Measurements from ENCODE around the gene TMED7.
"Not testable (repeated sequence)": the region's sequence is repeated elsewhere in the genome, so short reads cannot be mapped to it uniquely, and the experiment has no call there.

TMED7 gene

GRCh38 chr5:115625579-115626444 lies at the start of gene TMED7:
TSS of gene TMED7 (minus strand) at chr5:115626036. CDS start at chr5:115625792, 244 bp downstream.
- peak; percentile 98 for DNase-seq (ENCODE audit: low read depth)

DNA sequence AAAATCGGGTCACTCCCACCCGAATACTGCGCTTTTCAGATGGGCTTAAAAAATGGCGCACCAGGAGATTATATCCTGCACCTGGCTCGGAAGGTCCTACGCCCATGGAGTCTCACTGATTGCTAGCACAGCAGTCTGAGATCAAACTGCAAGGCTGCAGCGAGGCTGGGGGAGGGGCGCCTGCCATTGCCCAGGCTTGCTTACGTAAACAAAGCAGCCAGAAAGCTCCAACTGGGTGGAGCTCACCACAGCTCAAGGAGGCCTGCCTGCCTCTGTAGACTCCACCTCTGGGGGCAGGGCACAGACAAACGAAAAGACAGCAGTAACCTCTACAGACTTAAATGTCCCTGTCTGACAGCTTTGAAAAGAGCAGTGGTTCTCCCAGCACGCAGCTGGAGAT lies 48.9 kb upstream of the TMED7 start:
- DNase-seq (ENCODE audit: low read depth): not testable (repeated sequence)

- no peak for DNase-seq (ENCODE audit: low read depth)
These were observed 47.8 kb upstream of the TMED7 start for GRCh38 chr5:115673596-115673995.

GRCh38 chr5:115671939-115672338 lies 46.1 kb upstream of the TMED7 start:
- peak; percentile 16 for DNase-seq (ENCODE audit: low read depth)

DNA sequence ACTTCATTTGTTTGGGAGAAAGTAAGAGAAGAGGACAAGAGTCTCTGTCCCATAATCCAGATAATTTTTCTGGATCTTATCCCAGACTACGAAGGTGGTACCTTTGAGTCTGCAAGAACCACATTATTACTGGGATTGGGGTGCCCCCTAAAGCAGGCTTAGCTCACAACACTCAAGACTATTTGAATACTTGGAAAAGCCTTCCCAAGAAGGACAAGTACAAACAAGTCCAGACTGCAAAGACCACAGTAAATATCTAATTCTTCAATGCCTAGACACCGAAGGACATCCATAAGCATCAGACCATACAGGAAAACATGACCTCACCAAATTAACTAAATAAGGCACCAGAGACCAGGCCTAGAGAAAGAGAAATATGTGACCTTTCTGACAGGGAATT lies 40.2 kb upstream of the TMED7 start:
- no peak for DNase-seq (ENCODE audit: low read depth)

DNA sequence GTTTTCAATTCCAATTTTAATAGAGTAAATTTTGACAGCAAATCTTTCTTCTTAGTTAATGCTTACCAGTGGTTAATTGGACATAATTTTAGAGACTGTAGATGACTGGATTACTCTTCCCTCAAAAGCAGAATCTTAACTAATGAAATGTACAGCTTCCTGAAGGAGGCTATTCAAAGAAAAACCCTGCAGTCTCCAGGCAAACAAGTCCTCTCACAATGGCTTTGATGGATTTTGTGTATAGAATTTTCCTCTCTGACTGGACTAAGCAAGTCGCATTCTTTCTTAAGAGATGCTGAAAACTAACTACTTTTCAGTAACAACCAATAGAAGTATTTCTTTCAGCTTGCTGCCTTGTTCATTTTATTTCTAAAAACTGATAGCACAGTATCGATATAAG lies 35.7 kb upstream of the TMED7 start:
- no peak for DNase-seq (ENCODE audit: low read depth)

- DNase-seq (ENCODE audit: low read depth): peak; percentile 4
These were observed 35.3 kb upstream of the TMED7 start for GRCh38 chr5:115661101-115661500.

DNA sequence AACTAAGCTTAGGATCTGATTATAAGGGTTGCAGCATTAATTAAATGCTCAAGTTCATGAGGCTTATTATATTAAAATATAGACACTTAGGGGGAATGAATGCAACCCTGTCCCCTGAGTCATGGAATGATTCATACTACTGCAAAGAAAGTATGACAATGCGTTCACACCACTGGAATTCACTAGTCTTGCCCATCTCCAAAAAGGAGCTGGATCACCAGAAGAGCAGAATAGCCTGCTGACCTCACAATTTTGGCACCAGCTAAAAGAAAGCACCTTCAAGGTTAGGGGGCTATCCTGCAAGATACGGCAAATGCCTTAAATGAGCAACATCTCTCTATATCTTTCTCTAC lies 32.0 kb upstream of the TMED7 start:
- peak; percentile 83 for DNase-seq (ENCODE audit: low read depth)

DNA sequence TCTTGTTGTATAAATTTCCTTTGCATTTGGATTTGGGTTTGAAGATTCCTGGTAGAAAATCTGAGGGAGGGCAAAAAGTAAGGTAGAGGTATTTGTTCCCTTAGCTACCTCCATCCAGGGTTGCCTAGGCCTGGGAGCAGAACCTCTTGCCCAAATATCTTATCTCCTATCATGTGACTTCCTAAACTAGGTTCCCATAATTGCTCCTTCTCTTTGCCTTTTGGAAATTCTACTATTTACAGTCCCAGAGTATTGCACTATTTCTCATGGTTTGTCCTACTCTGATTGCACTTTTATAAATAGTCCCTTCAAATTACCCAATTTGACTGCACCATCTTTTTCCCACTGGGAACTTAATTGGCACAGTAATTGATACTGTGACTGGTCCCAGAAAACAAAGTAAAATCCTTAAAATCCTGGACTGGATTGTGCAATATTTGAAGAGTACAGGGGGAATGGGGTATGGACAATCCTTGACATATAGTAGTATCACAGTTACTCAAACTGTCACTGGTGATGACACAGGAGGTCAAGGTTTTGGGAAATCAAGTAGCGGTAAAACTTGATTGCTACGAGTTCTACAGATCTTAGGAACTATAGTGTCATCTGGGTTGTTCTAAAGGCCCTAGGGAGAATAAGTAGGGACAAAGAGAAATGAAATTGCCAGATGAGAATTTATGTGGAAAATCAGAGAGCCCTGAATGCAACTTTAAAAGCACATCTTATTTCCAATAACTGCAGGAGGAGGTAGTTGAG lies 31.5 kb upstream of the TMED7 start:
- peak; percentile 2 for DNase-seq (ENCODE audit: low read depth)

DNA sequence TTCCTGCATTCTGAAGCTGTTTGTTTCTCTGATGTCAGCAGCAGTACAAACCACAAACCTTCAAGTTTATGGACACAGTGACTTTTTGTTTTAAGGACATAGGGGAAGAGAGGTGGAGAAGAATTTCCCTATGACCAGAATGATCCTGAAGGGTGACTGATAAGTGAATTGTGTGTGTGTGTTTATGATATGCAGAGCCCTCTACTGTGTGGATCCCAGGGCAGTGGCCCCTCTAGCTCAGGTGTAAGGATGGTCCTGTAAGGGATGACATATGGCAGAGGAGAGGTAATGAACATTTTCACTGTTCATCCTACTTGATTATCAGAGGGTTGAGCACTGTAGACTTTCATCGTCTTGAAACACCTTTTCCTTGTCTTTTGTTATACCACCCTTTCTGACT lies 30.6 kb upstream of the TMED7 start:
- no peak for DNase-seq (ENCODE audit: low read depth)

GRCh38 chr5:115655994-115656393 lies 30.2 kb upstream of the TMED7 start:
- no peak for DNase-seq (ENCODE audit: low read depth)

DNA sequence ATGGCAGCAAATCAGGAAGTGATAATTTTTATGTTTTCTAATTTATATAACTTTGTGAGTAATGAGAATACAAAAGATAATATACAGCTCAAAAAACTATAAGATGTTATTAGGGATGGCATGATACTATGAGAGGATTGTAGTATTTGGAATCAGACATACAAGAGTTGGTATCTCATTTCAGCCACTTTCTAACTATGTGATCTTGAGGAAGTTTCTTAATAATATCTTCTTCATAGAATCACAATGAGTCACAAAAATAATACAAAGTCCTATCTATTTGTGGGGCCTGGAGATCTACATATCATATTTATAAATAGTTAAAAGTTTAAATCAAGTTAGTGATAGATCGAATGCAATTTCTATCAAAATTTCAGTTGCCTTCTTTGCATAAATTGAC lies 23.7 kb upstream of the TMED7 start:
- DNase-seq (ENCODE audit: low read depth): peak; percentile 43

- no peak for DNase-seq (ENCODE audit: low read depth)
These were observed 22.2 kb upstream of the TMED7 start for GRCh38 chr5:115648056-115648455.

DNA sequence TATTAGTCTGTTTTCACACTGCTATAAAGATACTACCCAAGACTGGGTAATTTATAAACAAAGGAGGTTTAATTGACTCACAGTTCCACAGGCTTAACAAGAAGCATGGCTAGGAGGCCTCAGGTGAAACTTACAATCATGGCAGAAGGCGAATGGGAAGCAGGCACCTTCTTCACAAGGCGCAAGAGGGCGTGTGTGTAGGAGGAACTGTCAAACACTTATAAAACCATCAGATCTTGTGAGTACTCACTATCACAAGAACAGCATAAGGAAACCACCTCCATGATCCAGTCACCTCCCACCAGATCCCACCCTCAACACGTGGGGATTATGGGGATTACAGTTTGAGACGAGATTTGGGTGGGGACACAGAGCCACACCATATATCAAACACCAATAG lies 19.6 kb upstream of the TMED7 start:
- not testable (repeated sequence) for DNase-seq (ENCODE audit: low read depth)

DNA sequence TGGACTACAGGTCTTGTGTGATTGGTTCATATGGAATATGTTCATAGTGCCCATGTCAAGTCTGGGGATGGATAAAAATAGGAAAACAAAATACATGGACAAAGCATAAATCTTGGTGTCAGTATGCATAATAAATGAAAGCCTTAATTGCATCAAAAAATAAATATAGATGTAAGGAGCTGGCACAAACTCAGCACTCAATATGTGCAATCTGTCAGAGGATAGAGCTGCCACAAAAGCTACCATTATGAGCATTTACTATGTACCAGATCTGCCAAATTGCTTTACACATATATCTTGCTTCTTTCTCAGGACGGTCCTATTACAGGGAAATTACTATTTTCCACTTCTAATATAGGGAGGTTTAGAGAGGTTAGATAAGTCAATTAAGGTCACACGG lies 18.2 kb upstream of the TMED7 start:
- no peak for DNase-seq (ENCODE audit: low read depth)

DNA sequence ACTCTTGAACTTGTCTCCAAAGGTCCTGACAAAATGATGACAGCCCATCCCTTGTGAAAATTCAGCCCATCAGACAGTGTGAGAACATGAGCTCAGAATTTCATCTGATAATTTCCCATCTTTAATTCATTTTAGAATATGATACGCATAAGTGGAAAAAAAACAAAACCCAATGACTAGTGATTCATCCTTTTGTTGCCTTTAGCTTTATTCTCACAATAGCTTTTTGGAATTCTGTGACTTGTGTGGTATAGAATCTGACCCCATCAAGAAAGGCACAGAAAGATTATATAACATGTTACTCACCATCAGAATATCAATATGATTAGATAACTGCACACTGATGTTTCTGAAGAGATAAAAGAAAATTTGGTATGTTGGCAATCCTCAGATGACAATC lies 16.1 kb upstream of the TMED7 start:
- no peak for DNase-seq (ENCODE audit: low read depth)

GRCh38 chr5:115640274-115640673 lies 14.4 kb upstream of the TMED7 start:
- DNase-seq (ENCODE audit: low read depth): no peak

- no peak for DNase-seq (ENCODE audit: low read depth)
These were observed 13.5 kb upstream of the TMED7 start for GRCh38 chr5:115639377-115639776.

DNA sequence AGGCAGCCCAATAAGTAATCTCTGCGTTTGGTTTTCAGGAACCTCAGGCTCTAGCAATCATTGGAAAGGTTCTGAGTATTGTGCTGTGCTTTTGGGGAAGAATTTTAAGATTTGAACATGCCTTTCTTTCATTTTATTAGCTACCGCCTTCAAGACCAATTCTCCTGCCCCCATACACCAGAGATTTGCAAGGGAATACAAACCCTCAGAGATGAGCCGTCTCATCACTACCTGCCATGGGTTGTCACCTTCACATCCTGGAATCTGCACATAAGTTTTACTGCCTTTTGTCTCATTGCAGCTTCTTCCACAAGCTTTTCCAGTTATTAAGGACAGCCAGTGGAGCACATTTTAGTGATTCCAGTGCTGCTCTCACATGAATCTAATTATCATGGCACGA lies 11.7 kb upstream of the TMED7 start:
- no peak for DNase-seq (ENCODE audit: low read depth)

GRCh38 chr5:115636008-115636407 lies 10.2 kb upstream of the TMED7 start:
- no peak for DNase-seq (ENCODE audit: low read depth)

GRCh38 chr5:115634343-115635132 lies 8.7 kb upstream of the TMED7 start:
- DNase-seq (ENCODE audit: low read depth): peak; percentile 82

GRCh38 chr5:115629903-115630302 lies 4.1 kb upstream of the TMED7 start:
- DNase-seq (ENCODE audit: low read depth): no peak
